Measurements from ENCODE around the gene TBC1D32. TPM values are rescaled to one million over a fixed set of nuclear protein-coding genes. Genes with fewer than 3 reads are reported as not detected.
"Not testable (repeated sequence)": the region's sequence is repeated elsewhere in the genome, so short reads cannot be mapped to it uniquely, and the experiment has no call there.

TBC1D32 gene
- total RNA-seq, 1 experiment from 2014 or later, result 12.0 TPM

- ChIA-PET POLR2A (ENCODE audit: unreplicated experiment) (no interaction called here), CTCF (no interaction called here)
- Histone ChIP-seq H3K4me1 (replicated peaks; ENCODE audit: insufficient read depth) (no peaks in the 10 kb centered on the region), H3K36me3 (ENCODE audit: low read depth) (no peaks in the 10 kb centered on the region), H3K27me3 (ENCODE audit: insufficient read depth, low read depth) (no peaks in the 10 kb centered on the region), H4K20me1 (ENCODE audit: insufficient read depth) (no peaks in the 10 kb centered on the region), H3K9me2 (ENCODE audit: insufficient read depth) (no peaks in the 10 kb centered on the region), H2AFZ (no peak overlapping the region), H3K4me2 (no peak overlapping the region), H3F3A (ENCODE audit: insufficient read depth, low read depth) (no peaks in the 10 kb centered on the region; the same call in 1 of the 2 replicates), H3K4me3 (no peak overlapping the region), H3K9me3 (ENCODE audit: insufficient read depth, low read depth) (no peaks in the 10 kb centered on the region), H3K27ac (no peak overlapping the region), H3K79me2 (ENCODE audit: low read depth) (no peaks in the 10 kb centered on the region)
- DNase-seq, result no peak
- intact Hi-C loops (cut with micrococcal nuclease; ENCODE audit: unreplicated experiment), result no loop called here
- TF ChIP-seq CTCF (conservative IDR thresholded peaks at IDR 0.05) (no peak), EZH2 (IDR thresholded peaks at IDR 0.05; ENCODE audit: low read depth) (no peak)
- BruUV-seq (replicated peaks), result no TSS peak
Measured at GRCh38 chr6:121223212-121223611, 111.1 kb downstream of the TBC1D32 start.

GRCh38 chr6:121222656-121223055 is 111.6 kb downstream of the TBC1D32 start:
- no peaks in the 10 kb centered on the region for H3K36me3 ChIP-seq (ENCODE audit: low read depth)
- ChIA-PET CTCF (no interaction called here), POLR2A (ENCODE audit: unreplicated experiment) (no interaction called here)
- no peak overlapping the region for H3K4me2 ChIP-seq
- intact Hi-C loops (cut with micrococcal nuclease; ENCODE audit: unreplicated experiment), result loop anchor here (1.0 kb wide), 1 partner anchor 166 kb away; no protein-coding TSS in a partner anchor
- no peaks in the 10 kb centered on the region for H3K79me2 ChIP-seq (ENCODE audit: low read depth)
- no peak overlapping the region for H3K27ac ChIP-seq
- H2AFZ ChIP-seq, result no peak overlapping the region
- TF ChIP-seq CTCF (conservative IDR thresholded peaks at IDR 0.05) (peak; percentile 74), EZH2 (IDR thresholded peaks at IDR 0.05; ENCODE audit: low read depth) (no peak)
- H3K9me3 ChIP-seq (ENCODE audit: insufficient read depth, low read depth), result no peaks in the 10 kb centered on the region
- DNase-seq, result peak in 1 of 2 experiments; percentile 48
- no peaks in the 10 kb centered on the region for H4K20me1 ChIP-seq (ENCODE audit: insufficient read depth)
- BruUV-seq (replicated peaks), result no TSS peak
- no peak overlapping the region for H3K4me3 ChIP-seq
- no peaks in the 10 kb centered on the region; the same call in 1 of the 2 replicates for H3F3A ChIP-seq (ENCODE audit: insufficient read depth, low read depth)
- H3K4me1 ChIP-seq (replicated peaks; ENCODE audit: insufficient read depth), result no peaks in the 10 kb centered on the region
- no peaks in the 10 kb centered on the region for H3K27me3 ChIP-seq (ENCODE audit: insufficient read depth, low read depth)
- no peaks in the 10 kb centered on the region for H3K9me2 ChIP-seq (ENCODE audit: insufficient read depth)

- CTCF ChIA-PET, result no interaction called here
Measured at GRCh38 chr6:121216928-121217327, 117.4 kb downstream of the TBC1D32 start.

GRCh38 chr6:121213341-121213740 is 120.9 kb downstream of the TBC1D32 start:
- H3K4me2 ChIP-seq; H3K4me1 ChIP-seq (replicated peaks; ENCODE audit: insufficient read depth); H3K27ac ChIP-seq; BruUV-seq (replicated peaks); POLR2A ChIA-PET (ENCODE audit: unreplicated experiment); intact Hi-C loops (cut with micrococcal nuclease; ENCODE audit: unreplicated experiment); DNase-seq; CTCF ChIA-PET; H3K9me2 ChIP-seq (ENCODE audit: insufficient read depth); H3K27me3 ChIP-seq (ENCODE audit: insufficient read depth, low read depth); H3K79me2 ChIP-seq (ENCODE audit: low read depth); H4K20me1 ChIP-seq (ENCODE audit: insufficient read depth); H2AFZ ChIP-seq; H3K9me3 ChIP-seq (ENCODE audit: insufficient read depth, low read depth); H3K4me3 ChIP-seq; H3F3A ChIP-seq (ENCODE audit: insufficient read depth, low read depth); H3K36me3 ChIP-seq (ENCODE audit: low read depth): not testable (repeated sequence)

More at GRCh38 chr6:121216928-121217327, 117.4 kb downstream of the TBC1D32 start:
- Histone ChIP-seq H3K27me3 (ENCODE audit: insufficient read depth, low read depth) (no peaks in the 10 kb centered on the region), H3K9me3 (ENCODE audit: insufficient read depth, low read depth) (peaks cover 4% of the 10 kb centered on the region; the same call in 1 of the 2 replicates), H4K20me1 (ENCODE audit: insufficient read depth) (no peaks in the 10 kb centered on the region), H3F3A (ENCODE audit: insufficient read depth, low read depth) (no peaks in the 10 kb centered on the region), H3K27ac (no peak overlapping the region), H3K79me2 (ENCODE audit: low read depth) (no peaks in the 10 kb centered on the region), H3K4me1 (replicated peaks; ENCODE audit: insufficient read depth) (no peaks in the 10 kb centered on the region), H3K4me2 (no peak overlapping the region), H2AFZ (no peak overlapping the region), H3K36me3 (ENCODE audit: low read depth) (no peaks in the 10 kb centered on the region), H3K9me2 (ENCODE audit: insufficient read depth) (no peaks in the 10 kb centered on the region), H3K4me3 (no peak overlapping the region)
- intact Hi-C loops (cut with micrococcal nuclease; ENCODE audit: unreplicated experiment), result no loop called here
- BruUV-seq (replicated peaks), result no TSS peak
- POLR2A ChIA-PET (ENCODE audit: unreplicated experiment), result no interaction called here
- TF ChIP-seq CTCF (conservative IDR thresholded peaks at IDR 0.05), result no peak
- no peak for TF ChIP-seq EZH2 (IDR thresholded peaks at IDR 0.05; ENCODE audit: low read depth)
- no peak for DNase-seq
